Measurements from ENCODE around the gene CTRL. TPM values are rescaled to one million over a fixed set of nuclear protein-coding genes. Genes with fewer than 3 reads are reported as not detected.

Gene CTRL
- 1.2 to 1.9 TPM (median 1.5 TPM) in 5 replicates for total RNA-seq (2022; extraction: Qiagen RNA extraction)

DNA sequence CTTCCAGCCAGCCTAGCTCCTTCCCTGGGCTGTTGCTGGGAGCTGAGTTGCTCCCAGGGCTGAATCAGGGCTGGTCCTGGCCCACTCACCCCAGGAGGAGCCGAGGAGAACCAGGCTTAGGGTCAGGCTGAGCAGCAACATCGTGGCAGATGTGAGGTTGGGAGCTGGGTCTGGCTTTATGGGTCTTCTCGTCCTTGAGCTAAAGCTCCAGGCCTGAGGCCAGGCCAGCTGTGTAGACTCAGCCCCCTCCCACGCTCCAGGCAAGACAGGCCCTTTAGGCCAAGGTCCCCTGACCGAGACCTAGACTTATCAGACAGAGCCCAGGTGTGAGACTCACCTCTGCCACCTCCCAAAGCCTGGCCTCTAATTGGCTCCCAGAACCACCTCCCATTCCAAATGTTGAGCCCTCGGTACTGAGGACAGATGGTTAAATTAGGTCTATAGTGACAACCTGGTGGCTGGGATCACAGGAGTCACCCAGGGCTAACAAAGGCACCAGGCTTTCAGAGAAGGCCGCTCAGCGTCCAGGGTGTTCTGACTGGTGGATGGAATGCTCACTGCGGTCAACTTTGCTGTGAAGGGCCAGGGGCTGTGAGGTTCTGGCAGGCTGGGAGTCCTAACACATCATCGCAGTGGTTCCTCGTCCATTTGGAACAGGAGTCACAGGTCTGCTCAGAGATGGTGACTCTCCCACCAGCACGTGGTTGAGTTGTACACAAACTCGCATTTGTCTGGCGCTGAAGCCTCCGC, at the start of gene CTRL:
TSS of gene CTRL (minus strand) at position 151 of the 750 bp plus-strand sequence. CDS start at position 141, 10 bp downstream.

DNA sequence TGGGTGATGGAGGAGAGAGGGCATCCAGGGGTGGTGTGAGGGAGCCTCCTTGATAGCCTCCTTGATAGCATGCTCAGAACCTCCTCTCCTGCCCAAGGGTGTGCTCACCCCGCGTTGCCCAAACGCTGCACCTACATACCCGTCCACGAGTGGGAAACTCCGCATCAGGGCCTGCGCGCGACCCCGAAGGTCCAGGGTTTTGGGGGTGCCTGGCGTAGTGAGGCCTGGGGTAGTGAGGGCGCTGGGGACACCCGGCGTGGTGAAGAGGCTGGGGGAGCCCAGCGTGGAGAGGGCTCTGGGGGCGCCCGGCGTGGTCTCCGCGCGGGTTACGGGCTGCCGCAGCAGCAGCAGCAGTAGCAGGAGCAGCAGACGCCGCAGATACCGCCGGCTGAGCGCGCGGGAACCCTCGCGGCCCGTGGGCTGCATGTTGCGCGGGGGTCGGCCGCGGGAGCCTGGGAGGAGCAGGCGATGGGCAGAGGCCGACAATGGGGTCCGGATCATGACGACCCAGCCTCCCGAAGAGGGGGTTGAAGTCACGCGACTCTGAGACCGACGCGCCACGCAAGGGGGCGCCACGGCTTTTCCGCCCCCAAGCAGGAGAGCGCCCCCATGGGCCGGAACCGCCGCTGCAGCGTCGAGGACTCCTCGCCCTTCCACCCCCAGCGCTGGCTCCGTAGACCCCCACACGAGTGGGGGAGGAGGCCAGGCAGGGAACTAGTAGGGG, 48.5 kb upstream of the CTRL start, which contains the start of gene DPEP3:
TSS of gene DPEP3 (minus strand) at position 545 of the 724 bp plus-strand sequence. CDS start at position 426, 119 bp downstream.

GRCh38 chr16:67968400-67969253, 37.0 kb upstream of the CTRL start, which contains the start of gene SLC12A4:
TSS of gene SLC12A4 (minus strand) at chr16:67968637. CDS start at chr16:67968553, 84 bp downstream.

GRCh38 chr16:67943619-67944504, 12.2 kb upstream of the CTRL start, which contains the start of gene LCAT:
TSS of gene LCAT (minus strand) at chr16:67944120. CDS start at chr16:67944101, 19 bp downstream.

DNA sequence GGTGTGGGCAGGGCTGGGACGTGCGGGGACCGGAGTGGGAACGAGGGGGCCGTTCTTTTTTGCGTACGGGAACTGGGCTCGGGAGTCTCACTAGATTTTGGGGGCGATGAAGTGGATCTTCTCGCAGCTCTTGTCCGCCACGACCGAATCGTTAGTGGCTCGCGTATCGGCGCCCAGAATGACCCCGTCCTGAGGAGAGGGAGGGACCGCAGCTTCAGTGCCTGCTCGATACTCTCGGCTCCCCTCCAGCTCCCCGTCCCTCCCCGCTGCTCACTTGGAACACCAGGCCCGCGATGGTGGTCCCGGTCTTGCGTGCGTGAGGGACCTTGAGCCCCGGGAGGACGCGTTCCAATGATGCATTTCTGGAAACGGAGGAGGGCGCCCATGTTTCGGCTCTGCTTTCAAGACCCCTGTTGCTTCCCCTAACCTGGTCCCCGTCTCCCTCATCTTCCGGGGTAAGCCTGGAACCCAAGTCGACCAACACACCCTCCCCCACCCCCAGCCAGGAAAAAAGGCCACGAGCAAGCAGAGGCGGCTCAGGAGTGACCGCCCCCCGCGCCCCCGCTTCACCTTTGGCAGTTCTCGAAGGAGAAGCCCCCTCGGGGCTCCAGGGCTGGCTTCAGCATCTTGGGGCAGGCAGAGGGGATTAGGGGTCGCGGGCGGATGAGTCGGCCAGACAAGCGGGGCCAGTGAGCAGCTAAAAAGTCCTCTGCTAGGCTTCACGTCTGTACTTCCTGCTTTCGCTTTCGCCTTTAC, 4.6 kb upstream of the CTRL start, which contains the start of gene PSMB10:
TSS of gene PSMB10 (minus strand) at position 727 of the 756 bp plus-strand sequence. CDS start at position 626, 101 bp downstream.

GRCh38 chr16:67892899-67893742, 38.5 kb downstream of the CTRL start, which contains the start of gene PSKH1:
TSS of gene PSKH1 (plus strand) at chr16:67893254. CDS start at chr16:67908750, 15,496 bp downstream.

GRCh38 chr16:67884684-67885083, 47.0 kb downstream of the CTRL start, which contains the start of gene NRN1L:
TSS of gene NRN1L (plus strand) at chr16:67884885. CDS start at chr16:67884904, 19 bp downstream.

Other genes with a start within 250 kb of the CTRL start
- 15.6 to 18.9 TPM (median 16.6 TPM) in 5 replicates for gene GFOD2, start 212.5 kb downstream of the CTRL start, total RNA-seq (2022; extraction: Qiagen RNA extraction)
- 8.0 to 9.5 TPM (median 8.4 TPM) in 5 replicates for gene RANBP10, start 125.3 kb downstream of the CTRL start, total RNA-seq (2022; extraction: Qiagen RNA extraction)
- gene TSNAXIP1, start 125.0 kb downstream of the CTRL start, total RNA-seq (2022; extraction: Qiagen RNA extraction), result 0.21 to 0.63 TPM (median 0.44 TPM) in 5 replicates
- 26.5 to 41.7 TPM (median 40.0 TPM) in 5 replicates for gene THAP11, start 89.5 kb downstream of the CTRL start, total RNA-seq (2022; extraction: Qiagen RNA extraction)
- gene NUTF2, start 84.9 kb downstream of the CTRL start, total RNA-seq (2022; extraction: Qiagen RNA extraction), result 232 to 250 TPM (median 235 TPM) in 5 replicates
- 21.8 to 28.3 TPM (median 26.3 TPM) in 5 replicates for gene CENPT, start 84.2 kb downstream of the CTRL start, total RNA-seq (2022; extraction: Qiagen RNA extraction)
- gene EDC4, start 58.8 kb downstream of the CTRL start, total RNA-seq (2022; extraction: Qiagen RNA extraction), result 47.8 to 62.7 TPM (median 58.0 TPM) in 5 replicates
- 0.15 to 0.24 TPM (median 0.20 TPM) in 4 of 5 replicates, not detected in the other for gene NRN1L, start 47.0 kb downstream of the CTRL start, total RNA-seq (2022; extraction: Qiagen RNA extraction)
- 13.8 to 18.3 TPM (median 16.6 TPM) in 5 replicates for gene PSKH1, start 38.6 kb downstream of the CTRL start, total RNA-seq (2022; extraction: Qiagen RNA extraction)
- gene PSMB10, start 5.0 kb upstream of the CTRL start, total RNA-seq (2022; extraction: Qiagen RNA extraction), result 37.3 to 52.6 TPM (median 52.0 TPM) in 5 replicates
- gene LCAT, start 12.3 kb upstream of the CTRL start, total RNA-seq (2022; extraction: Qiagen RNA extraction), result 4.5 to 13.3 TPM (median 12.1 TPM) in 5 replicates
- 26.9 to 33.6 TPM (median 29.3 TPM) in 5 replicates for gene SLC12A4, start 36.8 kb upstream of the CTRL start, total RNA-seq (2022; extraction: Qiagen RNA extraction)
- not detected in 5 replicates for gene DPEP3, start 48.6 kb upstream of the CTRL start, total RNA-seq (2022; extraction: Qiagen RNA extraction)
- gene DPEP2, start 67.6 kb upstream of the CTRL start, total RNA-seq (2022; extraction: Qiagen RNA extraction), result 0.05 TPM in 1 of 5 replicates, not detected in the others
- not detected in 5 replicates for gene DPEP2NB, start 84.0 kb upstream of the CTRL start, total RNA-seq (2022; extraction: Qiagen RNA extraction)
- 17.2 to 21.0 TPM (median 19.3 TPM) in 5 replicates for gene DDX28, start 91.4 kb upstream of the CTRL start, total RNA-seq (2022; extraction: Qiagen RNA extraction)
- gene DUS2, start 91.4 kb upstream of the CTRL start, total RNA-seq (2022; extraction: Qiagen RNA extraction), result 16.4 to 17.6 TPM (median 16.9 TPM) in 5 replicates
- 12.2 to 15.0 TPM (median 14.4 TPM) in 5 replicates for gene NFATC3, start 153.5 kb upstream of the CTRL start, total RNA-seq (2022; extraction: Qiagen RNA extraction)